Body of pancreas (tissue), 4 donors: ENCODE data around the gene CACNA1E. TPM values are rescaled to one million over a fixed set of nuclear protein-coding genes. Genes with fewer than 3 reads are reported as not detected.

Experiments
- ATAC-seq: fragments of 150-250 bp; one replicate; pipeline ENCODE4 v1.9.1; 2016
- DNase-seq, 4 donors: peaks; one replicate each; pipeline ENCODE4 v3.0.0-alpha.2; 2019
- H3K27ac ChIP-seq, 4 donors: fragments of 200-600 bp; sonication (generic); 1 replicate in 3 of 4; 2 replicates in 1 of 4; pipeline versions ENCODE4 v1.5.1 to v1.6.1; 2016 to 2019; ENCODE audit warnings: mild to moderate bottlenecking in 1 of 4, mixed read lengths in 1 of 4, moderate library complexity in 1 of 4
- H3K27me3 ChIP-seq, 2 donors: fragments of 200-600 bp; sonication (generic); one replicate each; pipeline ENCODE4 v1.6.0; 2016; ENCODE audit warnings: mild to moderate bottlenecking in 1 of 2
- H3K36me3 ChIP-seq, 2 donors: fragments of 200-600 bp; sonication (generic); replicated peaks in 1 of 2; 2 replicates each; pipeline ENCODE4 v1.5.1; 2016; ENCODE audit warnings: low read depth in 2 of 2; ENCODE audit not compliant: insufficient read depth in 1 of 2
- H3K4me1 ChIP-seq: fragments of 200-600 bp; sonication (generic); one replicate; pipeline ENCODE4 v1.6.0; 2016
- H3K4me3 ChIP-seq, 2 donors: fragments of 200-600 bp; sonication (generic); 1 replicate in 1 of 2; 2 replicates in 1 of 2; pipeline ENCODE4 v1.5.1; 2016 to 2019
- H3K9me3 ChIP-seq, 3 donors: fragments of 200-600 bp; sonication (generic); 1 replicate in 2 of 3; 2 replicates in 1 of 3; pipeline ENCODE4 v1.5.1; 2016
- POLR2A ChIP-seq, 3 donors: fragments of 450-650 bp; IDR thresholded peaks; one replicate each; pipeline ENCODE4 v1.6.1; 2016; ENCODE audit warnings: antibody characterized with exemption in 3 of 3, mild to moderate bottlenecking in 2 of 3
- WGBS, 2 donors: methylation state at CpG; one replicate each; pipeline ENCODE4 v1.1.5; 2017; 5-methylcytosine and 5-hydroxymethylcytosine counted together
- intact Hi-C: fragments of 100-400 bp; cut with DNase I; formaldehyde crosslinking; loops from one replicate; pipeline ENCODE4 v1.15.1; 2023
- total RNA-seq, 2 donors: library from RNA; depleted of rRNA; stranded (reverse); fragments of >200 nt; gene quantifications; one replicate each; pipeline ENCODE4 v1.1.0, GENCODE V29; 2016
- TF ChIP-seq, protein P1 (sequence below), 7 experiments: fragments of 450-650 bp in 4 of 7; fragments of 200-600 bp in 3 of 7; sonication (generic) in 3 of 7; IDR thresholded peaks; one replicate each; pipeline ENCODE4 v1.5.1; 2016 to 2019; ENCODE audit warnings: antibody characterized with exemption in 7 of 7

Gene CACNA1E
- total RNA-seq, 2 donors from 2014 or later, result 1.0 TPM; not detected in 1

DNA sequence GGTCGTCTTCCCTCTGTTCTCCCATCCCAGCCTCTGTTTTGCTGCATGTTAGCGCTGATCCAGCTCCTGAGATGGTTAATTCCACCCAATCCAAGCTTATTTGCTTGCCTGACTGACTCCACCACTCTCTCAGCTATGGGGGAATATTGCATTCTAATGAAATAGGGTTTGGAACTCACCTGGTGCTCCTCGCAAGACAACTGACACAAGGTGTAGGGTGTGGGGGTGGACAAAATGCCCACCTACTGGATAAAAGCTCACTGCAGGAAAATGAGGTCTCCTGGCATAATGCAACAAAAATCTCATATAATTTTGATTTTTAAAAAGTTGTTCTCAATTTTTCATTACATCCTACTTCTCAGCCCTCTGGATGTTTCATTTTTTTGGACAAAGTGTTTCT lies 319.1 kb downstream of the CACNA1E start:
- H3K4me3 ChIP-seq, result no peak overlapping the region
- no peak for ATAC-seq
- TF ChIP-seq POLR2A (IDR thresholded peaks at IDR 0.05), result no peak
- TF ChIP-seq, protein P1, sequence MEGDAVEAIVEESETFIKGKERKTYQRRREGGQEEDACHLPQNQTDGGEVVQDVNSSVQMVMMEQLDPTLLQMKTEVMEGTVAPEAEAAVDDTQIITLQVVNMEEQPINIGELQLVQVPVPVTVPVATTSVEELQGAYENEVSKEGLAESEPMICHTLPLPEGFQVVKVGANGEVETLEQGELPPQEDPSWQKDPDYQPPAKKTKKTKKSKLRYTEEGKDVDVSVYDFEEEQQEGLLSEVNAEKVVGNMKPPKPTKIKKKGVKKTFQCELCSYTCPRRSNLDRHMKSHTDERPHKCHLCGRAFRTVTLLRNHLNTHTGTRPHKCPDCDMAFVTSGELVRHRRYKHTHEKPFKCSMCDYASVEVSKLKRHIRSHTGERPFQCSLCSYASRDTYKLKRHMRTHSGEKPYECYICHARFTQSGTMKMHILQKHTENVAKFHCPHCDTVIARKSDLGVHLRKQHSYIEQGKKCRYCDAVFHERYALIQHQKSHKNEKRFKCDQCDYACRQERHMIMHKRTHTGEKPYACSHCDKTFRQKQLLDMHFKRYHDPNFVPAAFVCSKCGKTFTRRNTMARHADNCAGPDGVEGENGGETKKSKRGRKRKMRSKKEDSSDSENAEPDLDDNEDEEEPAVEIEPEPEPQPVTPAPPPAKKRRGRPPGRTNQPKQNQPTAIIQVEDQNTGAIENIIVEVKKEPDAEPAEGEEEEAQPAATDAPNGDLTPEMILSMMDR (IDR thresholded peaks at IDR 0.05), result no peak
- no peak overlapping the region for H3K27ac ChIP-seq
- no peaks in the 10 kb centered on the region for H3K36me3 ChIP-seq
- intact Hi-C loops, result no loop called here
- no peaks in the 10 kb centered on the region for H3K9me3 ChIP-seq
- DNase-seq, result no peak
- no peaks in the 10 kb centered on the region for H3K27me3 ChIP-seq
- no peaks in the 10 kb centered on the region for H3K4me1 ChIP-seq
- WGBS, 2 donors, result 69 to 83% methylated on average over 3 of the region's 3 CpGs

DNA sequence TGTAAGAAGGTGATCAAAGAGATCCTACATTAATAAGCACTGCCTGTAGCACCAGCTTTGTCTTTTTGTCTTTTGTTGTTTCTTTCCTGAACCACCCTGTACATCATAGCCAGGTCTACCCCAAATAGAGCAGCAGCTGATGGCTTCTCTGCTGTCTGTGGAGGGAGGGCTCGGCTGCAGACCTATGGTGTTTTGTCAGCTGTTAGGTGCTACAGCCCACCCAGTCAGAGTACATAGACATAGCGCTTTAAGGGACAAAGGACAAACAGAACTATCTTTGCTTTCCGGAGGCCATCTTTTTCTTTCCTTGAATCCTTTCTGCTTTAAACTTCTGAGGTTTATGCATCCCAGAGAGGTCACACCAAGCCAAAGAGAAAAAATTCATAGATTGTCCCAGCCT lies 320.1 kb downstream of the CACNA1E start:
- Histone ChIP-seq H3K27me3 (no peaks in the 10 kb centered on the region), H3K9me3 (no peaks in the 10 kb centered on the region), H3K4me3 (no peak overlapping the region), H3K27ac (no peak overlapping the region), H3K36me3 (no peaks in the 10 kb centered on the region), H3K4me1 (no peaks in the 10 kb centered on the region)
- DNase-seq (no peak), ATAC-seq (no peak)
- 37 to 61% methylated on average over 3 of the region's 3 CpGs for WGBS, 2 donors
- no peak for TF ChIP-seq POLR2A (IDR thresholded peaks at IDR 0.05)
- TF ChIP-seq, protein P1 (IDR thresholded peaks at IDR 0.05), result no peak
- intact Hi-C loops, result no loop called here

DNA sequence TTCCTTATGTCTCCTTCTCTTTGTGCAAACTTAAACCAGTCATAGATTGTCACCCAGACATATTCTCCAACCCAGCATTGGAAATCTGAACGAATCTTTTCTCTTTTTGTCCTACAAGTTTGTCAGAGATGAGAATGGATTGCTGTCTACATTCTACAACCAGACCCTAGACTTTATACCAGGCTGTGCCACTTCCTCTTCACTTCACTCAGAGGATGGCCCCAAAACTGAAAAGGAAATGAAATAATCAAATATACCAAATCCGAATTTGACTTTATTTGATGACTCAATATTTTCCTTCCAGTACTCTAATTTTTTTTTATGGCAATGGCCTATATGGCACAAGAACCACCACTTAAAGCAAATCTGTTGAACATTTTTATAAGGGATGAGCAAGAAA lies 321.7 kb downstream of the CACNA1E start:
- no peak for DNase-seq
- TF ChIP-seq POLR2A (IDR thresholded peaks at IDR 0.05), result no peak
- TF ChIP-seq, protein P1 (IDR thresholded peaks at IDR 0.05), result no peak
- Histone ChIP-seq H3K27me3 (no peaks in the 10 kb centered on the region), H3K27ac (no peak overlapping the region), H3K9me3 (no peaks in the 10 kb centered on the region), H3K4me1 (no peaks in the 10 kb centered on the region), H3K4me3 (no peak overlapping the region), H3K36me3 (no peaks in the 10 kb centered on the region)
- WGBS, 2 donors, result 48 to 58% methylated on average over 2 of the region's 2 CpGs
- no peak for ATAC-seq
- intact Hi-C loops, result no loop called here

DNA sequence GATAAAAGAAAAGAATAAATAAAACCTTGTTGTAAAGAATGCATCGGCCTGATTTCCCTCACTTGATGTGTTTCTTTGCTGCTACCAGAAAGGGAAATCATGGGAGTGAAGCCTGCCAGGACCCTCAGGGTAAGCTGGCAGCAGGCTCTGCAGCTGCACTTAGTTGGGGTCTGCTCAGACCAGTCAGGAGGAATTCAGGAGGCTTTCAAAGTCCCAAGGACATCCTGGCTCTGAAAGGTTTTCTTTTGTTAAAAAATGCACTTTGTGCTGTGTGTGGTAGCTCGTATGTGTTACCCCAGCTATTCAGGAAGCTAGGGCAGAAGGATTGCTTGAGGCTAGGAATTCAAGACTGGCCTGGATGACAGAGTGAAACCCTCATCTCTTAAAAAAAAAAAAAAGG lies 323.4 kb downstream of the CACNA1E start:
- WGBS, 2 donors, result 59 to 83% methylated on average over 2 of the region's 2 CpGs
- H3K27ac ChIP-seq, result no peak overlapping the region
- intact Hi-C loops, result no loop called here

DNA sequence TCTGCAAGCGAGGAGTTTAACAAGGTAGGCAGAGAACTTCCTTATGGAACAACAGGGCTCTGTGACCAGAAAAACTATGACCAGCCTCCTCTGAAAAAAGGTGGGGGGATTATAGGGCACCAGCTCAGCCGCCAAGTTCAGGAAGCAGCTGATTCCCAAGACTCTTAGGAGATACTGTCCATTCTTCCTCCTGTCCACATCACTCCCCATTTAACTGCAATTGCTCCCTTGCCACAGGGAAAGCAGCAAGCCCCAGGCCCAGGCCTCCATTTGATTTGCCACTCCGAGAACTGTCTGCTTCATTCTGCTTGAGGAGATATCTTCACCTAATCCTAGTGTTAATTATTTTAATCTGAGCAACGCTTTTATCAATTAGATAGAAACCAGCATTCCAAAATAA lies 323.9 kb downstream of the CACNA1E start:
- no peak for TF ChIP-seq POLR2A (IDR thresholded peaks at IDR 0.05)
- TF ChIP-seq, protein P1 (IDR thresholded peaks at IDR 0.05), result no peak
- intact Hi-C loops, result no loop called here
- H3K27me3 ChIP-seq, result no peaks in the 10 kb centered on the region
- no peaks in the 10 kb centered on the region for H3K4me1 ChIP-seq
- ATAC-seq (no peak), DNase-seq (no peak)
- no peaks in the 10 kb centered on the region for H3K9me3 ChIP-seq
- no peaks in the 10 kb centered on the region for H3K36me3 ChIP-seq
- no peak overlapping the region for H3K27ac ChIP-seq
- H3K4me3 ChIP-seq, result no peak overlapping the region
- 65% methylated on average over 4 of the region's 4 CpGs for WGBS, 2 donors

More for the DNA sequence above, 323.4 kb downstream of the CACNA1E start:
- H3K9me3 ChIP-seq, result no peaks in the 10 kb centered on the region
- H3K27me3 ChIP-seq, result no peaks in the 10 kb centered on the region
- DNase-seq (no peak), ATAC-seq (no peak)
- no peak for TF ChIP-seq POLR2A (IDR thresholded peaks at IDR 0.05)
- TF ChIP-seq, protein P1 (IDR thresholded peaks at IDR 0.05), result no peak
- H3K36me3 ChIP-seq, result no peaks in the 10 kb centered on the region
- H3K4me1 ChIP-seq, result no peaks in the 10 kb centered on the region
- no peak overlapping the region for H3K4me3 ChIP-seq
